CD14-positive monocyte (primary cell): ENCODE data around the gene LY6G5B. TPM values are rescaled to one million over a fixed set of nuclear protein-coding genes. Genes with fewer than 3 reads are reported as not detected.

Experiments
- DNase-seq, 3 donors: peaks; one replicate each; pipeline ENCODE4 v3.0.0-alpha.2; 2011 to 2022
- H2AFZ ChIP-seq: 2 replicates; pipeline ENCODE4 v1.6.0; 2012; ENCODE audit warnings: mild to moderate bottlenecking, low read depth, low read length, inconsistent platforms; ENCODE audit not compliant: insufficient read depth, poor library complexity, severe bottlenecking
- H3K27ac ChIP-seq, 2 donors: 1 replicate in 1 of 2; 2 replicates in 1 of 2; pipeline ENCODE4 v1.5.1; 2012 to 2013; ENCODE audit warnings: low read length in 2 of 2, control low read depth in 1 of 2, inconsistent platforms in 1 of 2, low read depth in 1 of 2, mild to moderate bottlenecking in 1 of 2
- H3K27me3 ChIP-seq, 2 donors: one replicate each; pipeline versions ENCODE4 v1.6.0 to v1.6.1; 2011 to 2013; ENCODE audit warnings: low read length in 2 of 2; ENCODE audit not compliant: control insufficient read depth in 2 of 2, insufficient read depth in 2 of 2
- H3K36me3 ChIP-seq, 2 donors: replicated peaks in 1 of 2; 1 replicate in 1 of 2; 2 replicates in 1 of 2; pipeline versions ENCODE4 v1.5.1 to v1.6.1; 2012 to 2013; ENCODE audit warnings: low read length in 2 of 2, control low read depth in 1 of 2, inconsistent platforms in 1 of 2, mild to moderate bottlenecking in 1 of 2; ENCODE audit not compliant: insufficient read depth in 2 of 2, control insufficient read depth in 1 of 2
- H3K4me1 ChIP-seq, 2 donors: 1 replicate in 1 of 2; 2 replicates in 1 of 2; pipeline versions ENCODE4 v1.5.1 to v1.6.1; 2012 to 2013; ENCODE audit warnings: low read length in 2 of 2, control low read depth in 1 of 2, inconsistent platforms in 1 of 2, mild to moderate bottlenecking in 1 of 2, moderate library complexity in 1 of 2; ENCODE audit not compliant: insufficient read depth in 2 of 2, control insufficient read depth in 1 of 2
- H3K4me2 ChIP-seq: replicated peaks from 2 replicates; pipeline ENCODE3; 2012; ENCODE audit warnings: low read length, moderate library complexity, mild to moderate bottlenecking; ENCODE audit not compliant: poor library complexity, severe bottlenecking; ENCODE audit errors: extremely low read depth
- H3K4me3 ChIP-seq, 3 experiments: fragments of 200-600 bp in 1 of 3; sonication (generic) in 1 of 3; replicated peaks in 1 of 3; 1 replicate in 2 of 3; 2 replicates in 1 of 3; pipeline ENCODE4 v1.5.1; 2011 to 2013; ENCODE audit warnings: low read length in 3 of 3, mild to moderate bottlenecking in 3 of 3, control low read depth in 2 of 3, low read depth in 2 of 3, inconsistent platforms in 1 of 3, moderate library complexity in 1 of 3
- H3K79me2 ChIP-seq: 2 replicates; pipeline ENCODE4 v1.6.0; 2012; ENCODE audit warnings: mild to moderate bottlenecking, control low read depth, inconsistent platforms, low read length, moderate library complexity; ENCODE audit not compliant: insufficient read depth
- H3K9ac ChIP-seq: 2 replicates; pipeline ENCODE4 v1.6.0; 2017; ENCODE audit warnings: low read length, mild to moderate bottlenecking; ENCODE audit not compliant: insufficient read depth, poor library complexity, severe bottlenecking
- H3K9me3 ChIP-seq, 2 donors: replicated peaks in 1 of 2; 1 replicate in 1 of 2; 2 replicates in 1 of 2; pipeline versions ENCODE4 v1.5.1 to v1.6.1; 2012 to 2013; ENCODE audit warnings: low read length in 2 of 2, control low read depth in 1 of 2; ENCODE audit not compliant: control insufficient read depth in 1 of 2, insufficient read depth in 1 of 2
- H4K20me1 ChIP-seq: 2 replicates; pipeline ENCODE4 v1.6.0; 2012; ENCODE audit warnings: mild to moderate bottlenecking, low read length, control low read depth, moderate library complexity; ENCODE audit not compliant: insufficient read depth
- H3K27ac Mint-ChIP-seq, 7 donors: one replicate each; pipeline ENCODE4 v1.8.0; 2020; ENCODE audit warnings: mild to moderate bottlenecking in 7 of 7, mixed read lengths in 7 of 7, moderate library complexity in 6 of 7, inconsistent platforms in 2 of 7
- H3K27me3 Mint-ChIP-seq, 3 donors: one replicate each; pipeline ENCODE4 v1.8.0; 2021 to 2022; ENCODE audit warnings: low read depth in 3 of 3, mild to moderate bottlenecking in 3 of 3, mixed read lengths in 3 of 3, moderate library complexity in 3 of 3, inconsistent platforms in 1 of 3
- H3K36me3 Mint-ChIP-seq, 2 donors: one replicate each; pipeline ENCODE4 v1.8.0; 2020; ENCODE audit warnings: mixed read lengths in 2 of 2, inconsistent platforms in 1 of 2, mild to moderate bottlenecking in 1 of 2
- H3K4me1 Mint-ChIP-seq: one replicate; pipeline ENCODE4 v1.8.0; 2020; ENCODE audit warnings: mild to moderate bottlenecking, mixed read lengths
- H3K4me3 Mint-ChIP-seq, 2 donors: one replicate each; pipeline ENCODE4 v1.8.0; 2020; ENCODE audit warnings: mild to moderate bottlenecking in 2 of 2, mixed read lengths in 2 of 2, moderate library complexity in 1 of 2
- H3K9me3 Mint-ChIP-seq, 7 donors: one replicate each; pipeline ENCODE4 v1.8.0; 2020 to 2022; ENCODE audit warnings: mixed read lengths in 7 of 7, mild to moderate bottlenecking in 6 of 7, moderate library complexity in 6 of 7, inconsistent platforms in 2 of 7
- WGBS: methylation state at CpG from one replicate; pipeline ENCODE4 v1.1.5; 2013; ENCODE audit warnings: missing lambda C conversion rate; ENCODE audit not compliant: insufficient coverage; 5-methylcytosine and 5-hydroxymethylcytosine counted together
- intact Hi-C, 2 donors: fragments of 100-400 bp; cut with micrococcal nuclease; formaldehyde crosslinking; loops; one replicate each; pipeline versions ENCODE4 v1.15.0 to v1.15.1; 2023
- polyA plus RNA-seq, 3 donors: library from polyadenylated mRNA; depleted of rRNA in 1 of 3; unstranded in 2 of 3; stranded (reverse) in 1 of 3; fragments of 300-500 nt in 2 of 3; fragments of >200 nt in 1 of 3; fragmentation: Illumina TruSeq in 2 of 3; gene quantifications; 1 replicate in 2 of 3; 2 replicates in 1 of 3; pipeline ENCODE4 v1.2.3, GENCODE V29; 2012 to 2021
- TF ChIP-seq, protein P1 (sequence below): fragments of 200-600 bp; IDR thresholded peaks from one replicate; pipeline ENCODE4 v1.8.0; 2022; ENCODE audit warnings: antibody characterized with exemption, mild to moderate bottlenecking

The LY6G5B gene
- polyA plus RNA-seq, 3 donors, result 0.17 to 55.1 TPM; not detected in 1

- DNase-seq, result no peak
- Histone ChIP-seq H3K9me3 (no peaks in the 10 kb centered on the region), H3K27me3 (no peaks in the 10 kb centered on the region), H3K9ac (no peak overlapping the region), H3K4me2 (no peak overlapping the region), H3K36me3 (peaks cover 97 to 100% of the 10 kb centered on the region in 2 donors), H3K4me1 (no peaks in the 10 kb centered on the region), H4K20me1 (peaks cover 76% of the 10 kb centered on the region), H3K79me2 (peaks cover 64% of the 10 kb centered on the region), H2AFZ (no peak overlapping the region), H3K27ac (no peak overlapping the region), H3K4me3 (no peak overlapping the region)
- H3K27me3 Mint-ChIP-seq, result peaks cover 0 to 3% (median 0%) of the 10 kb centered on the region in 3 donors
- H3K4me3 Mint-ChIP-seq, result no peak overlapping the region
- 96% methylated on average over 5 of the region's 7 CpGs for WGBS
- H3K4me1 Mint-ChIP-seq, result no peaks in the 10 kb centered on the region
- H3K27ac Mint-ChIP-seq, result peak overlapping the region in 1 of 7 donors; percentile 46
- peaks cover 96 to 100% of the 10 kb centered on the region in 2 donors for H3K36me3 Mint-ChIP-seq
- intact Hi-C loops, result no loop called here
- TF ChIP-seq, protein P1, sequence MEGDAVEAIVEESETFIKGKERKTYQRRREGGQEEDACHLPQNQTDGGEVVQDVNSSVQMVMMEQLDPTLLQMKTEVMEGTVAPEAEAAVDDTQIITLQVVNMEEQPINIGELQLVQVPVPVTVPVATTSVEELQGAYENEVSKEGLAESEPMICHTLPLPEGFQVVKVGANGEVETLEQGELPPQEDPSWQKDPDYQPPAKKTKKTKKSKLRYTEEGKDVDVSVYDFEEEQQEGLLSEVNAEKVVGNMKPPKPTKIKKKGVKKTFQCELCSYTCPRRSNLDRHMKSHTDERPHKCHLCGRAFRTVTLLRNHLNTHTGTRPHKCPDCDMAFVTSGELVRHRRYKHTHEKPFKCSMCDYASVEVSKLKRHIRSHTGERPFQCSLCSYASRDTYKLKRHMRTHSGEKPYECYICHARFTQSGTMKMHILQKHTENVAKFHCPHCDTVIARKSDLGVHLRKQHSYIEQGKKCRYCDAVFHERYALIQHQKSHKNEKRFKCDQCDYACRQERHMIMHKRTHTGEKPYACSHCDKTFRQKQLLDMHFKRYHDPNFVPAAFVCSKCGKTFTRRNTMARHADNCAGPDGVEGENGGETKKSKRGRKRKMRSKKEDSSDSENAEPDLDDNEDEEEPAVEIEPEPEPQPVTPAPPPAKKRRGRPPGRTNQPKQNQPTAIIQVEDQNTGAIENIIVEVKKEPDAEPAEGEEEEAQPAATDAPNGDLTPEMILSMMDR, result no peak
- H3K9me3 Mint-ChIP-seq, result no peaks in the 10 kb centered on the region
Observed at GRCh38 chr6:31629014-31629413, 40.8 kb upstream of the LY6G5B start.

GRCh38 chr6:31630177-31630934 lies 39.4 kb upstream of the LY6G5B start:
- TF ChIP-seq, protein P1, result no peak
- Mint-ChIP-seq H3K27me3 (peaks cover 0 to 3% (median 0%) of the 10 kb centered on the region in 3 donors), H3K9me3 (no peaks in the 10 kb centered on the region), H3K4me1 (no peaks in the 10 kb centered on the region), H3K36me3 (peaks cover 94 to 99% of the 10 kb centered on the region in 2 donors), H3K4me3 (peak overlapping the region in 1 of 2 donors; percentile 31), H3K27ac (peak overlapping the region in 3 of 7 donors; percentile 43 to 70 (median 48))
- H3K27ac ChIP-seq, result no peak overlapping the region
- H3K9ac ChIP-seq, result no peak overlapping the region
- H3K4me3 ChIP-seq, result no peak overlapping the region
- no peaks in the 10 kb centered on the region for H3K27me3 ChIP-seq
- peaks cover 97 to 100% of the 10 kb centered on the region in 2 donors for H3K36me3 ChIP-seq
- 92% methylated on average over 9 of the region's 25 CpGs for WGBS
- H3K4me1 ChIP-seq, result no peaks in the 10 kb centered on the region
- intact Hi-C loops, result no loop called here
- H4K20me1 ChIP-seq, result peaks cover 83% of the 10 kb centered on the region
- no peak for DNase-seq
- no peak overlapping the region for H2AFZ ChIP-seq
- H3K4me2 ChIP-seq, result no peak overlapping the region
- peaks cover 51% of the 10 kb centered on the region for H3K79me2 ChIP-seq
- no peaks in the 10 kb centered on the region for H3K9me3 ChIP-seq
